DMS153 treated with DMSO at 0.1 percent for 48 hours (cell line): ENCODE results near the gene ZBTB26.
A peak's percentile ranks its signal among the peaks of the same experiment; 100 is the strongest.
"Not testable (repeated sequence)": the region's sequence is repeated elsewhere in the genome, so short reads cannot be mapped to it uniquely, and the experiment has no call there.

Experiments
- DNase-seq: peaks from one replicate; lab custom pipeline; 2025; ENCODE audit not compliant: unreplicated experiment; lab: John Stamatoyannopoulos, UW

The ZBTB26 gene

GRCh38 chr9:122929796-122930354 is 1.4 kb downstream of the ZBTB26 start:
- no peak for DNase-seq

DNA sequence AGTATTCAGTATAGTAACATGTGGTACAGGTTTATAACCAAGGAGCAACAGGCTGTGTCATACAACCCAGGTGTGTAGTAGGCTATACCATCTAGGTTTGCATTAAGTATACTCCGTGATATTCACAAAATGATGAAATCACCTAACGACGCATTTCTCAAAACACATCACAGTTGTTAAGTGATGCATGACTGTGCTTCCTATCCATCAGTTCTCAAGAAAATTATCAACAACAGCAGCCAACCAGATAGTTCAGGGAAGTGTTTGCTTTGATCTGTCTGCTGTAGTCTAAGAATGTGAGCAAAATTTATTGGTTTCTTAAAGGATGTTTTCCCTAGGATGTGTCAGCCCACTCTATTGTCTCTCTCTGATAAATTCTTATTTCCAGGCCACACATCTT is 7.4 kb downstream of the ZBTB26 start:
- no peak for DNase-seq

DNA sequence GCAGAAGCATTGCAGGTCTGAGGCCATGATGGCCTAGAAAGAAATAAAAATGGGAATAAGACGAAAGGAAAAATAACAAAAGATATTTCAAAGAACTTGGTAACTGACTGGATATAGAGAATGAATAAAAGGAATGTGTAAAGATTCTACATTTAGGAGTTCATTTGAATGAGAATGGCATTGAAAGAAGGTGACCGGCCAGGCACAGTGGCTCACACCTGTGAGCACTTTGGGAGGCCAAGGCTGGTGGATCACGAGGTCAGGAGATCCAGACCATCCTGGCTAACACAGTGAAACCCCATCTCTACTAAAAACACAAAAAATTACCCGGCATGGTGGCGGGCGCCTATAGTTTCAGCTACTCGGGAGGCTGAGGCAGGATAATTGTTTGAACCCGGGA is 8.6 kb downstream of the ZBTB26 start:
- no peak for DNase-seq

- no peak for DNase-seq
These were observed 13.0 kb downstream of the ZBTB26 start for GRCh38 chr9:122918310-122918709.

DNA sequence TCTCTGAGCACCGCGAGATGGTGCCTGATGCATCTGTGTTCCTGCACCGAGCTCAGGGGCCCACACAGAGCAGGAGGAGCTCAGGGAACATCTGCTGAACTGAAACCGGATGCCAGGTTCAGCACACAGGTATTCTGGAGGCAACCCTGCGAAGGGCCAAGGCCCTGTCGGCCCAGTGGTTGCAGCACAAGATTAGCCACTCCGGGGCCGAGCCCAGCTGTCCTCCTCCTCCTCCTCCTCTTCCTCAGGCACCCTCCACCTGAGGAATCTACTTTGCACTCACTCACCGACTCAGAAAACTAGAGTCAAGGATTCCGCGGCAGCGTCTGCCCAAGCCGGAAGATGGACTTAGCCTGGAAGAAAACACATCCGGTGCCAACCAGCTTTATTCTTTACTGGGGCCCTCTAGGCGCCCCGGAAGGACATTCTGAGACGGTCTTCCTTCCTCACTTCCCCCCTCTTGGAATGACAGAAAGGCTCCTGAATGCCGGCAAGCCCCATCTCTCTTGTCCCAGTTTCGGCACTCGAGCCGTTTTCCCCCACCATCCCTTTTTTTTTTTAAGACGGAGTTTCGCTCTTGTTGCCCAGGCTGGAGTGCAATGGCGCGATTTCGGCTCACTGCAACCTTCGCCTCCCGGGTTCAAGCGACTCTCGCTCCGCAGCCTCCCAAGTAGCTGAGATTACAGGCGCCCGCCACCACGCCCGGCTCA is 18.2 kb downstream of the ZBTB26 start, which contains the start of gene ZBTB6:
ZBTB6 (minus strand) TSS at position 360 of the 710 bp plus-strand sequence. CDS start 1,251 bp downstream, outside the sequence.
- peak; percentile 48 for DNase-seq

DNA sequence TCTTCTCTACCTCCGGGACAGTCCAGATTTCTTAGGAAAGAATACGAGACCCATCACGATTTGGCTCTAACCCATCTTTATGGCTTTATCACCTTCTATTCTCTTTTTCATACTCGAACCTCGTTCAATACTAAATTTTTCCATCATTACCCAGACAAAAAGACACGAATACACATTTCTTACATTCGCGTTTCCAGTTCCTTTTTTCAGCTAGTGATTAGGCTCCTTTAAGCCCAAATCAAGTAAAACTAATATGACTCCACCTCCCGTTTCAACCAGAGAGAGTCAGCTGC is 18.7 kb downstream of the ZBTB26 start:
- DNase-seq = no peak

DNA sequence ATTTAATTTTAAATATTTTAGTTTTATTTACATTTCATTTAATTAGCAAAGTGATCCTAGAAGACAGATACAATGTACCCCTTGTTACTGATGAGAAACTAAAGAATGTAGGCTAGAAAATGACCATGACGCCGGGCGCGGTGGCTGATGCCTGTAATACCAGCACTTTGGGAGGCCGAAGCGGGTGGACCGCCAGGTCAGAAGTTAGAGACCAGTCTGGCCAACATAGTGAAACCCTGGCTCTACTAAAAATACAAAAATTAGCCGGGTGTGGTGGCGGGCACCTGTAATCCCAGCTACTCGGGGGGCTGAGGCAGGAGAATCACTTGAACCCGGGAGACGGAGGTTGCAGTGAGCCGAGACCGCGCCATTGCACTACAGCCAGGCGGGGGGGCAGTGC is 25.2 kb downstream of the ZBTB26 start:
- DNase-seq = not testable (repeated sequence)

DNA sequence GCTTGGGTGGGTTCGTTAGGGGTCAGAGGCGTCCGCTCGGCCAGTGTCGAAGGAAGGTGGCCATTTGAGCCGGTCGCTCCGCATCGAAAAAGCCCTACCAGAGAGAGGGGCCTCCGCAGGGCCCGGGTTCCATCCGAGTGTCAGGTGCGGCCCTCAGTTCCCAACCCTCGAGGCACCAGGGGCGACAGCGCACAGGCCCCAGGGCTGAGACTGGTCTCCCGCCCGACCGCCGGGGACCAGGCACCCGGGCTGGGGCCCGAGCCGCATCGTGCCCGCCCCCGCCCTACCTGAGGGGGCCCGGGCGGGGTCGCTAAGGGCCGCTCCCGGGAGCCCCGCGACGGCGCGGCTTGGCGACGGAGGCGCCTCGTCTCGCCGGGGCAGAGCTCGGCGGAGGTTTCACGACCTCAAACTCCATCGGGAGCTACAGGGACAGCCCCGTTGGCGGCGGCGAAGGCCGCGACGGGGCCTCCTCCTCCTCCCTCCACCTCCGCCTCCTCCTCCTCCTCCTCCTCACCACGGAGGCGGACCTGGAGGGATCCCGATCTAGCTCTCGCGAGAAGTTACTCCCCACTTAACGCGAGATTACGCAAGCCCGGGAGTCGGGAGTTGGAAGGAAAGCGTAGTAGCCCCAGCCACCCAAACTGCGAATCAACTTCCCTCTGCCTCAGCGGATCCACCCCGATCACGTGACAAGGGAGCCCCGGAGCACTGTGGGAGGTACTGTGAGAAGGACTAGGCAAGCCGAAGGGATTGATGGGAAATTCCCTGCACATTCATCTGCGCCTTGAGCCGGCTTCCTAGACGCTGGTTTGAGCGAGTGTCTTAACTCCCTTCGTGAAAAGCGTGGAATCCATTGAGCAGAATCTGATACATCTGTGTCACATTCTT is 26.2 kb downstream of the ZBTB26 start, which contains the start of gene RC3H2:
RC3H2 (minus strand) TSS at position 537 of the 888 bp plus-strand sequence. CDS start 7,850 bp downstream, outside the sequence.
- DNase-seq = peak; percentile 98

DNA sequence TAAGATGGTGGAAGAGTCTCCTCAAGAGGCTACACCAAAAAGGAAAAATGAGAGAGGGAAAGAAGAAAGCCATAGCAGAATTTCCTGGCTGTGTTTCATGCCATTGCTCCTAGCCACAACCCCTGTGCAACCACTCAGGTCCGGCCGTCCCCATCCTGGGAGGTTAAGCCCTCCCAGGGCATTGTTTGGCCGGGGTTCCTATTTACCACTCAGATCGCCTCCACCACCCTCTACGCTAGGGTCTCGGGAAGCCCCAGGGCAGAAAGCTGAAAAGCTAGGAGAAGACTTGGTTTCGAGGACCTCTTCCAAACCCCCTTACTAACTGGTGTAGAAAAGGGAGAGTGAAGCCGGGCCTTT is 26.9 kb downstream of the ZBTB26 start:
- DNase-seq = peak; percentile 15

- DNase-seq = no peak
These were observed 30.5 kb downstream of the ZBTB26 start for GRCh38 chr9:122900791-122901190.

DNA sequence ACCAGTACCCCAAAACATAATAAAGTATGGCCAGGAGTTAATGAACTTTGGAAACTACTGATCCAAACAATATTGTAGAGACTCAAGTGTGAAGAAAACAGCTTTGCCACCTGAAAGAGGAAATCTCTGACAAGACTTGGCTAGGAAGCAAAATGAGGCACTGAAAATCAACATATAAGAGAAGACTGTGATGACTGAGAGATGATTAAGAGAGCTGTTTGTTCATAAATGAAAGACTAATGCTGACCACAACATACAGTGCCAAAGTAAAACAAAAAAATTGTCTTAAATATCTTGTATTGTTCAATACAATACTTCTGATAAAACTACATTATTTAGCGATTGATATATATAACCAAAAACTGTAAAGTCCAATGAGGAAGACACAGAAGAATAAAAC is 33.3 kb downstream of the ZBTB26 start:
- DNase-seq = no peak

DNA sequence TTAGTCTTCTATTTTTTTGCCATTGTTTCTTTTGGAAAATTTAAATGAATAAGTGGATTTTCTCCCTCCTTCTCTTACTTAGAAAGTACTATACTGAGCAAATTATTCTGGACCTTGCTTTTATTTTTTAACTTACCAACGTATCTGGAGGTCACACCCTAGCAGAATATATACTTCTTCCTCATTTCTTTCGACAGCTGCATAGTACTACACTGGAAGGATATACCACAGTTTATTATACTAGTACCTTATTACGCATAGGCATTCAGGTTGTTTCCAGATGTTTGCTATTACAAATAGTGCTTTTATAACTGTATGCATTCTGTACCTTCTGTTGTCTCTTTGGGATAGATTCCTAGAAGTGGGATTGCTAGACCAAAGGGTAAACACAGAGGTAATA is 42.8 kb downstream of the ZBTB26 start:
- DNase-seq = no peak

GRCh38 chr9:122883125-122883524 is 48.2 kb downstream of the ZBTB26 start:
- no peak for DNase-seq

- DNase-seq = no peak
These were observed 51.9 kb downstream of the ZBTB26 start for GRCh38 chr9:122879443-122879842.

DNA sequence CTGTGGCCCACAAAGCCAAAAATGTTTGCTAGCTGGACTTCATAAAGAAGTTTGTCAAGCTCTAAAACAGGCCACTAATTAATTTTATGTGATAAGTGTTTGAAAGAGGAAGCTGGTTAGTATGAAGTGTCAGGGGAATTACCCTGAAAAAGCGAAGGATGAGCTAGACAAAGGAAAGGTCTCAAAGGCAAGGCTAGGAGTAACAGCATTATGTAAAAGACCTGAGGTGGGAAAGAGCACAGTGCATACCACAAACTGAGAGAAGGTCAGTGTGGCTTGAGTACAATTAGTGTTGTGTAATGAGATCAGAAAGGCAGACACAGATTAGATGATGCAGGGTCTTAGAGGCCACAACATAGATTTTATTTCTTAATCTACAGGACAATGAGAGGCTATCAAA is 55.8 kb downstream of the ZBTB26 start:
- no peak for DNase-seq

DNA sequence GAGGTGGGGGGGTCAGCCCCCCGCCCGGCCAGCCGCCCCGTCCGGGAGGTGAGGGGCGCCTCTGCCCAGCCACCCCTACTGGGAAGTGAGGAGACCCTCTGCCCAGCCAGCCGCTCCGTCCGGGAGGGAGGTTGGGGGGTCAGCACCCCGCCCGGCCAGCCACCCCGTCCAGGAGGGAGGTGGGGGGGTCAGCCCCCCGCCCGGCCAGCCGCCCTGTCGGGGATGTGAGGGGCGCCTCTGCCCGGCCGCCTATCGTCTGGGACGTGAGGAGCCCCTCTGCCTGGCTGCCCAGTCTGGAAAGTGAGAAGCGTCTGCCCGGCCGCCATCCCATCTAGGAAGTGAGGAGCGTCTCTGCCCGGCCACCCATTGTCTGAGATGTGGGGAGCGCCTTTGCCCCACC is 64.0 kb downstream of the ZBTB26 start:
- DNase-seq = not testable (repeated sequence)

GRCh38 chr9:122866079-122866478 is 65.2 kb downstream of the ZBTB26 start:
- DNase-seq = no peak
